ENCODE measurements around the gene QARS1.

DNA sequence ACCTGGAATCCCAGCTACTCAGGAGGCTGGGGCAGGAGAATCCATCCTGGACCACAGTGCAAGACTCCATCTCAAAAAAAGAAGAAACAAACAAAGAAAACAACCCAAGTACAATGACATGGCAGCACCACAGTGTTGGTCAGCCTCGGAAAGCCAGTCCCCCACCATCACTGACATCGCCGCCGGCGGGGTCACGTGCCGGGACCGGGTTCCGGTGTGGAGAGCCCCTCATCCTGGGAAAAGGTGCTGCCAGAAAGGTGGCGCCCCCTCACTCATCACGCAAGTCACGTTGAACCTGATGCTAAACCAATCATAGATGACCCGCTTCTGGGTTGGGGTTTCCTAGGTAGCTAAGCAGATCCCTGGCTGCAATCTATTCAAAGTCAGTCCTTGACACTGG lies 28.4 kb downstream of the QARS1 start:
- TF ChIP-seq, protein P1, sequence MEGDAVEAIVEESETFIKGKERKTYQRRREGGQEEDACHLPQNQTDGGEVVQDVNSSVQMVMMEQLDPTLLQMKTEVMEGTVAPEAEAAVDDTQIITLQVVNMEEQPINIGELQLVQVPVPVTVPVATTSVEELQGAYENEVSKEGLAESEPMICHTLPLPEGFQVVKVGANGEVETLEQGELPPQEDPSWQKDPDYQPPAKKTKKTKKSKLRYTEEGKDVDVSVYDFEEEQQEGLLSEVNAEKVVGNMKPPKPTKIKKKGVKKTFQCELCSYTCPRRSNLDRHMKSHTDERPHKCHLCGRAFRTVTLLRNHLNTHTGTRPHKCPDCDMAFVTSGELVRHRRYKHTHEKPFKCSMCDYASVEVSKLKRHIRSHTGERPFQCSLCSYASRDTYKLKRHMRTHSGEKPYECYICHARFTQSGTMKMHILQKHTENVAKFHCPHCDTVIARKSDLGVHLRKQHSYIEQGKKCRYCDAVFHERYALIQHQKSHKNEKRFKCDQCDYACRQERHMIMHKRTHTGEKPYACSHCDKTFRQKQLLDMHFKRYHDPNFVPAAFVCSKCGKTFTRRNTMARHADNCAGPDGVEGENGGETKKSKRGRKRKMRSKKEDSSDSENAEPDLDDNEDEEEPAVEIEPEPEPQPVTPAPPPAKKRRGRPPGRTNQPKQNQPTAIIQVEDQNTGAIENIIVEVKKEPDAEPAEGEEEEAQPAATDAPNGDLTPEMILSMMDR (IDR thresholded peaks at IDR 0.05; ENCODE audit: low read depth, low read length, poor library complexity, severe bottlenecking), result no peak
- no peak for TF ChIP-seq EZH2phosphoT487 (IDR thresholded peaks at IDR 0.05; ENCODE audit: borderline replicate concordance, low read length)

Data from DOHH2 (cell line).